Skeletal muscle satellite cell (primary cell): ENCODE measurements around the gene SIRT4.

ENCODE experiments used
- H3K27me3 ChIP-seq: 2 replicates; pipeline ENCODE4 v1.7.0; 2013; ENCODE audit warnings: low read length; ENCODE audit not compliant: control insufficient read depth, insufficient read depth
- H3K36me3 ChIP-seq: 2 replicates; pipeline ENCODE4 v1.7.0; 2013; ENCODE audit warnings: mild to moderate bottlenecking, control low read depth, low read length; ENCODE audit not compliant: insufficient read depth
- H3K4me1 ChIP-seq: 2 replicates; pipeline ENCODE4 v1.7.0; 2013; ENCODE audit warnings: low read length; ENCODE audit not compliant: control insufficient read depth, insufficient read depth
- H3K4me2 ChIP-seq: 2 replicates; pipeline ENCODE4 v1.7.0; 2013; ENCODE audit warnings: mild to moderate bottlenecking, low read length
- H3K4me3 ChIP-seq: 2 replicates; pipeline ENCODE4 v1.7.0; 2013; ENCODE audit warnings: low read length
- H3K9ac ChIP-seq: 2 replicates; pipeline ENCODE4 v1.7.0; 2013; ENCODE audit warnings: mild to moderate bottlenecking, low read depth, low read length, moderate library complexity
- H3K9me3 ChIP-seq: replicated peaks from 2 replicates; pipeline ENCODE4 v1.7.0; 2013; ENCODE audit warnings: mild to moderate bottlenecking, control low read depth, low read length

The SIRT4 gene

DNA sequence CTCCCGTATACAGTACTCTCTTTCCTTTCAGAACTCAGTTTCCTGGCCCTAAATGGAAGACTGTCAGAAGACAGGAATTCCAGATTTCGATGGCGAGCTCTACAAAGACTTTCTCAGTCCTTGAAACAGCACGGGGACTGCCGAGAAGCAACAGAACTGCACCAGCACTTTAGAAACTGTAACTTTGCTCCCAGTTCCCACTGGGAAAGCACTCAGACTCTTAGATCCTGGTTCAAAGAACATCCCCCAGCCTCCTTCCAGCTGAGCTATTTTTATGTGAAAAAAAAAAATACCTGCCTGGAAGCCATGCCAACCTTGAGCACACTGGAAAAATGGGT is 38.4 kb upstream of the SIRT4 start:
- peak overlapping the region; percentile 85 for H3K9ac ChIP-seq
- no peaks in the 10 kb centered on the region for H3K27me3 ChIP-seq
- H3K4me2 ChIP-seq, result peak overlapping the region; percentile 97
- peak overlapping the region; percentile 87 for H3K4me3 ChIP-seq
- peaks cover 43% of the 10 kb centered on the region for H3K4me1 ChIP-seq
- H3K9me3 ChIP-seq, result no peaks in the 10 kb centered on the region
- peaks cover 49% of the 10 kb centered on the region for H3K36me3 ChIP-seq

DNA sequence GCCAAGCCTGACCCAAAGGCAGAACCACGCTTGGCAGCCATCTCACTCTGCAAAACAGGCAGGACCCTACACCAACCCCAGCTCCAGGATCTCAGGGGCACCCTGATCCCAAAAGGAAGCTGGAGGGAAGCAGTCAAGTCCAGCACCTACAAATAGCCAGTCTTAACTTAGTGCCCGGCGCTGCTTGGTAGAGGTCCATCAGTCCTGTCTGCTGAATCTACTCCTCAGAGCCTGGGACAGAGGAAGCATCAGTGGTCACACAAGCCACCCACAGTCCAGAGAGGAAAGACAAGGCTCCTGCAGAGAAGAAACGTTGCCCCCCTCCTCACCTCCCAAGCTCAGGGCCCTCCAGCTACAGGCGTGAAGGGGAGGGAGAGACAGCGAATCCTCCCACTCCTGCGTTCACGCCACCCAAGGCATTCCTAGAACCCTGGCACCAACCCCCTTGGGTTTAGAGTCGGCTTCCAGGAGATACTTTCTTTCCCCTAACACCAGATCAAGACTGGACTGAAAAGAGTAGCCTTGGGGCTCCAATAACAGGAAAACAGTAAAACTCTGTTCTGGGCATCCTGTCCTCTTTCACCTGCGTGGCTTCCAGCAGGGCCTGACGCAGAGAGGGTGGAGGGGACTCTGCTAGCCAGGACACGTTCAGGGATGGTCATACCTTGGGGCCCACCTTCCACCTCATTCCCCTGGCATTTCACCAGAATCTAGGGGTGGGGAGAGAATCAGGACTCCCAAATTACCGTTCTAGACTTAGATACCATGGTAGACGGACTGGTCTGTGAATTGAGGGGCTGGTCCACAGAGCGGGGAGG is 37.8 kb upstream of the SIRT4 start:
- Histone ChIP-seq H3K9ac (peak overlapping the region; percentile 85), H3K4me3 (peak overlapping the region; percentile 87), H3K36me3 (peaks cover 49% of the 10 kb centered on the region), H3K4me1 (peaks cover 39% of the 10 kb centered on the region), H3K4me2 (peak overlapping the region; percentile 97), H3K27me3 (no peaks in the 10 kb centered on the region), H3K9me3 (no peaks in the 10 kb centered on the region)

DNA sequence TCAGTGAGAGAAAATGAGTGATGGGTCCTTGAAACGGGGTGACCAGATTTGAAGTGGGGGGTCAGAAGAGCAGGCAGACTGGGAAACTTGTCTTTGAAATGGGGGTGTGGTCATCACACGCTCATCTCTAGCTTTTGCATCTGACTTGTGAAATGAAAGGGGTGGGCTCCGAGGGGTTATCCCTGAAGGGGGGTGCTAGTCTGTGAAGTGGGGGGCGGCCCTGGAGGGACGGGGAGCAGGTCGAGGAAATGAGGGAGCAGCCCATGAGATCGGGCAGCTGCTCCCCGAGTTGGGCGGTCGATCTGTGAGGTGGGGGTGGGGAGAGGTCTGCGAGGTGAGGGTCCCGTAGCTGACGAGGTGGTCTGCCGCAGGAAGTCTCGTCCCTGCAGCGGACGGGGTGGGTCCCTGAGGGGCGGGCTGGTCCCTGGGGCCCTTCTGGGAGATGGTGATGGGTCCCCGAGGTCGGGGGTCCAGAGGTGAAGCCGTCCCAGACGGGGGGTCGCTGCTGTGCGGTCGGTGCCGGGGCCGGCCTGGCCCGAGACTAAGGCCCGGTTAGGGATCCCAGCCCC is 37.1 kb upstream of the SIRT4 start:
- Histone ChIP-seq H3K9ac (peak overlapping the region; percentile 85), H3K36me3 (peaks cover 42% of the 10 kb centered on the region), H3K4me3 (peak overlapping the region; percentile 87), H3K4me1 (peaks cover 32% of the 10 kb centered on the region), H3K4me2 (peak overlapping the region; percentile 97), H3K27me3 (no peaks in the 10 kb centered on the region), H3K9me3 (no peaks in the 10 kb centered on the region)

DNA sequence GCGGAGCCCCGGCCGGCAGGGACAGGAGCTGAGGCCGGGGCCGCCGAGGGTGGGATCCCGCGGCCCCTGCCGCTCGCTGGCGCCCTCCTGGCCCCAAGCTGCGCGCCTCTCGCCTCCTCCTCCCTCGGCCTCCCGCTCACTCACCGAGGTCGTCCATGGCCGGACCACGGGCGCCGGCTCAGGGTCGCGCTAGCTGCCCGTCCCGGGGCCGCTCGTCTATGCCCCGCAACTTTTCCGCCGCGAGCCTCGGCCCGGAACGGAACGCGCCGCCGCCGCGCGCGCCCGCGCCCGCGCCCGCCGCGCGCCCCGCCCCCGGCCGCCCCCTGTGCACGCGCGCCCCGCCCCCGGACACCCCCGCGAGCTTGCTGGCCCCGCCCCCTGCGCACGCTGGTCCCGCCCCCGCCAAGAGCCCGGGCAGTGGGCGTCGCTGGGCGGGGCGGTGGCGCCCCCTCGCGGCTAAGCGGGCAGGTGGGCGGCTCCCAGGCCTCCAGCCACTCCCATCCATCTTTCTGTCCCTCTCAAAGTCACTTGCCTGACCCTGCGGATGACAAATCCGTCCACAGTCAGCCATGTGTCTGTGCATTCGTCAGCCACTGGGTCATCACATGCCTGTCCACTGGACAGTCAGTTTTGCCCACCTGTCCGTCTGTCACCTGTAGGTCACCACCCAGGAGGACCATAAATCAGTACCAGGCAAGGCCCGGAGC is 36.5 kb upstream of the SIRT4 start, which contains the start of gene PXN:
TSS of gene PXN (minus strand) at position 258 of the 707 bp plus-strand sequence. CDS start at position 157, 101 bp downstream.
- peaks cover 28% of the 10 kb centered on the region for H3K4me1 ChIP-seq
- peak within 1 kb of the TSS; percentile 85 for H3K9ac ChIP-seq
- peaks cover 39% of the 10 kb centered on the region for H3K36me3 ChIP-seq
- no peaks in the 10 kb centered on the region for H3K27me3 ChIP-seq
- no peaks in the 10 kb centered on the region for H3K9me3 ChIP-seq
- H3K4me2 ChIP-seq, result peak within 1 kb of the TSS; percentile 97
- peak within 1 kb of the TSS; percentile 87 for H3K4me3 ChIP-seq

DNA sequence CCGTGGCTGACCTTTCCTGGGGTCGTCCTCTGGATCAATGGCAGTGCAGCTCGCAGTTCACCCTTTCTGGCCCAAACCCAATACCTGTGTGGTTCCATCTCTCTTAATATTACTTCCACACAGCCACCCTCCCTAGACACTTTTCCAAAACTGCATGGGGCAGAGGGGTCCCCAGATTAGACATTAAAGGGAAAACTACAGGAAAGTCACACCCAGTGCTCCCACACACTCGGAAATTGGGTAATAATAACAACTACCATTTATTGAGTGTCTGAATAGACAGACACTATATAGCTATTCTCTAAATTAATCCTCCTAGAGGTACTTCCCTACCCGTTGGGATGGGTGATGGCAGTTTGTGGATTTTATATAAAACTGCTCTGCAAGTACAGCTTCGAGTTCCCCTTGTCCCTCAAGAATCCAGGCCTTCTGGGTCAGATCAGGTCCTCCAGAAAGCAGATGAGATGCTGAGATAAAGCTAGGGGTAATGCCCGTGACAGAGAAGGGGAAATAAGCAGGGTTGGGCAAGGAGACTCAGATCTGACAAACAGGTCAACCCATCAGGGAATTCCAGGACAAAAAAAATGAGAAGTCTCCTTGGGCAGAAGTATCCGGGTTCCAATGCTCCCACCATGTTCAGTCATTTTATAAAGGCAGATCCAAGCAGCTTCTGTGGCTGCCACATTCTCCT is 35.8 kb upstream of the SIRT4 start:
- H3K4me1 ChIP-seq, result peaks cover 22% of the 10 kb centered on the region
- no peak overlapping the region for H3K4me2 ChIP-seq
- H3K9me3 ChIP-seq, result no peaks in the 10 kb centered on the region
- H3K9ac ChIP-seq, result no peak overlapping the region
- no peaks in the 10 kb centered on the region for H3K27me3 ChIP-seq
- peaks cover 33% of the 10 kb centered on the region for H3K36me3 ChIP-seq
- no peak overlapping the region for H3K4me3 ChIP-seq

DNA sequence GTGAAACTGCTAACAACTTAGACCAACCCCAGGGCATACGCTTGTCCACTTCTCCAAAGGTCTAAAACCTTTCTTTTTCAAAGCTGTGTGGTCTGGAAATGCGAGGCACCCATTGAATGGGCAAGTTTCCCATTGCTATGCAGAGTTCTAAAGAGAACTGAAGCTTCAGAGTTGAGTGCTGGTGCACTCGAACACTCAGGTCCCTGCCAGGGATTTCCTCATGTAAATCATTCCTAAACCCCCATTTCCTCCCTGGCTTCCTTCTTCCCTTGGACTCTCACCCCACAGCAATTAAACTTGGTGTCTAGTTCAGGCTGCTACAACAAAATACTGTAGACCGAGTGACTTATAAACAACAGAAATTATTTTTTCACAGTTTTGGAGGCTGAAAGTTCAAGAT is 34.4 kb upstream of the SIRT4 start:
- H3K4me2 ChIP-seq, result no peak overlapping the region
- peaks cover 22% of the 10 kb centered on the region for H3K36me3 ChIP-seq
- no peaks in the 10 kb centered on the region for H3K27me3 ChIP-seq
- H3K4me3 ChIP-seq, result no peak overlapping the region
- no peaks in the 10 kb centered on the region for H3K9me3 ChIP-seq
- peaks cover 8% of the 10 kb centered on the region for H3K4me1 ChIP-seq
- no peak overlapping the region for H3K9ac ChIP-seq

DNA sequence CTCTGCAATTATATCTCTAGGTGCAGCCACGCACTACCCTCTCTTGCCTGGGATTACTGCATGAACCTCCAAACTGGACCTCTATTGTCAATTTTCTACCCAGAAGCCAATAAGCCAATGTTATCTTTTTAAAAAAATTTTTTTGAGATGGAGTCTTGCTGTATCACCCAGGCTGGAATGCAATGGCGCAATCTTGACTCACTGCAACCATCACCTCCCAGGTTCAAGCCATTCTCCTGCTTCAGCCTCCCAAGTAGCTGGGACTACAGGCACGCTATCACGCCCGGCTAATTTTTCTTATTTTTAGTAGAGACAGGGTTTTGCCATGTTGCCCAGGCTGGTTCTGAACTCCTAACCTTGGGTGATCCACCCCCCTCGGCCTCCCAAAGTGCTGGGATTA is 25.4 kb upstream of the SIRT4 start:
- Histone ChIP-seq H3K4me1 (peaks cover 4% of the 10 kb centered on the region), H3K4me2 (no peak overlapping the region), H3K4me3 (no peak overlapping the region), H3K9me3 (no peaks in the 10 kb centered on the region), H3K36me3 (no peaks in the 10 kb centered on the region), H3K27me3 (no peaks in the 10 kb centered on the region), H3K9ac (no peak overlapping the region)

DNA sequence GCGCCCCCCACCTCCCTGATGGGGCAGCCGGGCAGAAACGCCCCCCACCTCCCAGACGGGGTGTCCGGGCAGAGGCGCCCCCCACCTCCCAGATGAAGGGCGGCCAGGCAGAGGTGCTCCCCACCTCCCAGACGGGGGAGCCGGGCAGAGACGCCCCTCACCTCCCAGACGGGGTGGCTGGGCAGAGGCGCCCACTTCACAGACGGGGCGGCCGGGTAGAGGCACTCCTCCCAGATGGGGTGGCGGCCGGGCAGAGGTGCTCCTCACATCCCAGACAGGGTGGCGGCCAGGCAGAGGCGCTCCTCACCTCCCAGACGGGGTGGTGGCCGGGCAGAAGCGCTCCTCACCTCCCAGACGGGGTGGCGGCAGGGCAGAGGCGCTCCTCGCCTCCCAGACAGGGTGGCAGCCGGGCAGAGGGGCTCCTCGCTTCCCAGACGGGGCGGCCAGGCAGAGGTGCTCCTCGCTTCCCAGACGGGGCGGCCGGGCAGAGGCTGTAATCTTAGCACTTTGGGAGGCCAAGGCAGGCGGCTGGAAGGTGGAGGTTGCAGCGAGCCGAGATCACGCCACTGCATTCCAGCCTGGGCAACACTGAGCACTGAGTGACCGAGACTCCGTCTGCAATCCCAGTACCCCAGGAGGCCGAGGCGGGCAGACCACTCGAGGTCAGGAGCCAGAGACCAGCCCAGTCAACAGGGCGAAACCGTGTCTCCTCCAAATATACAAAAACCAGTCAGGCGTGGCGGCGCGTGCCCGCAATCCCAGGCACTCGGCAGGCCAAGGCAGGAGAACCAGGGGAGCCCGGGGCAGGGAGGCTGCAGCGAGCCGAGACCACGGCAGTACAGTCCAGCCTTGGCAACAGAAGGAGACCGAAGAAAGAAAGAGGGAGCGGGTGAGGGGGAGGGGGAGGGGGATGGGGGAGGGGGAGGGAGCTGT is 23.7 kb upstream of the SIRT4 start:
- H3K4me3 ChIP-seq, result no peak overlapping the region
- H3K4me2 ChIP-seq, result no peak overlapping the region
- H3K9ac ChIP-seq, result no peak overlapping the region
- no peaks in the 10 kb centered on the region for H3K27me3 ChIP-seq
- peaks cover 4% of the 10 kb centered on the region for H3K4me1 ChIP-seq
- no peaks in the 10 kb centered on the region for H3K9me3 ChIP-seq
- H3K36me3 ChIP-seq, result no peaks in the 10 kb centered on the region

DNA sequence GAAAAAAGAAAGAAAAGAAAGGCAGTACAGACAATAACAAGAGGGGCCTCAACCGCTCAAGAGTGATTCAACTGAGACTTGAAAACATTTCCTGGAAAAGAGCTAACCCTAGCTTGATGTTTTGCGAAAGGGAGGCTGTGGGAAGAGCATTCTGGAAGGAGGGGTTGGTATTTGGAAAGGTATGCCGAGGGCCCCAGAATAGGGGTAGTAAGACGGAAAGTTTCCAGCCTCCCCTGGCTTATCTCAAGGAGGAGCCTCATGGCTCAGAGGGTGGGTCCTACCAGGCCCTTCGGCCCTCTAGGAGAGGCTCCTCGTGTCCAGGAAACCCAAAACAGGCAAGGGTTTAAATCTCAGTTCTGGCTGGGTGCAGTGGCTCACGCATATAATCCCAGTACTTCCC is 18.8 kb upstream of the SIRT4 start:
- Histone ChIP-seq H3K36me3 (no peaks in the 10 kb centered on the region), H3K4me3 (no peak overlapping the region), H3K27me3 (no peaks in the 10 kb centered on the region), H3K4me2 (no peak overlapping the region), H3K9ac (no peak overlapping the region), H3K9me3 (no peaks in the 10 kb centered on the region), H3K4me1 (no peaks in the 10 kb centered on the region)

DNA sequence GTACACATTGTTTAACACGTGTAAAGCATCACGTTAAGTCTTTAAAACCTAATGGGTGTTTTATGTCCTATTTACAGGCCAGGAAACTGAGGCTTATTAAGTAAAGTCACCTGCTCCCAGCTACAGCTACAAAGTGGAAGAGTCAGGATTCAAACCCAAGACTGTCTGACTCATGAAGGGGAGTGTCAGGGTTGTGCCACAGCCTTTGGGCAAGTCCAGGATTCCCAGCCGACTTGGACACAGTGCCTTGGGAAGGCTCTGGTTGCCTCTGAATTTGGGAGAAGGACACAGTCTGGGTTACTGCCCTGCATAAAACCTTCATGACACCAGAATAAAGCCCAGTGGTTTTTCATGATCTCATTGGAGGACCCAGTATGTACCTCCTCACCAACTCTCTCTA is 17.7 kb upstream of the SIRT4 start:
- no peaks in the 10 kb centered on the region for H3K27me3 ChIP-seq
- no peak overlapping the region for H3K9ac ChIP-seq
- no peak overlapping the region for H3K4me2 ChIP-seq
- H3K4me1 ChIP-seq, result no peaks in the 10 kb centered on the region
- no peak overlapping the region for H3K4me3 ChIP-seq
- H3K36me3 ChIP-seq, result no peaks in the 10 kb centered on the region
- H3K9me3 ChIP-seq, result no peaks in the 10 kb centered on the region
